Esophagus squamous epithelium (tissue), 4 donors: ENCODE measurements around the gene GTF3C6.
"Not testable (repeated sequence)": the region's sequence is repeated elsewhere in the genome, so short reads cannot be mapped to it uniquely, and the experiment has no call there.

ENCODE experiments used
- CTCF ChIP-seq, 6 experiments: fragments of 450-650 bp in 4 of 6; fragments of 200-600 bp in 2 of 6; sonication (generic) in 2 of 6; IDR thresholded peaks; one replicate each; pipeline ENCODE4 v1.5.1; 2016 to 2019; ENCODE audit warnings: antibody characterized with exemption in 6 of 6, mild to moderate bottlenecking in 4 of 6, moderate library complexity in 4 of 6
- POLR2A ChIP-seq, 4 donors: fragments of 450-650 bp; IDR thresholded peaks; one replicate each; pipeline ENCODE4 v1.6.1; 2017; ENCODE audit warnings: antibody characterized with exemption in 4 of 4, mild to moderate bottlenecking in 4 of 4, moderate library complexity in 3 of 4

- TF ChIP-seq CTCF, POLR2A (IDR thresholded peaks at IDR 0.05): not testable (repeated sequence)
Measured at GRCh38 chr6:111012520-111012919, 54.0 kb downstream of the GTF3C6 start.
